GM12878 (cell line): ENCODE measurements around the gene GDI2. TPM values are rescaled to one million over a fixed set of nuclear protein-coding genes. Genes with fewer than 3 reads are reported as not detected.

Experiments used
- ATAC-seq: fragments of 200-7000 bp; cut with Tn5 transposase; 3 replicates; pipeline ENCODE4 v1.9.1; 2020; ENCODE audit warnings: mild to moderate bottlenecking, moderate library complexity
- BruUV-seq: library from RNA; stranded (reverse); fragments of 400-500 nt; replicated peaks from 2 replicates; lab custom pipeline; 2021; lab: Mats Ljungman, UMichigan
- CTCF ChIA-PET: fragments of 300-600 bp; sonication (Branson Sonifier 250); formaldehyde crosslinking; extraction: SDS; loops from one replicate; lab custom pipeline; 2021; ENCODE audit warnings: inconsistent platforms; lab: Yijun Ruan, JAX
- POLR2A ChIA-PET: fragments of 350-600 bp; formaldehyde crosslinking; extraction: SDS; loops from one replicate; lab custom pipeline; 2021; ENCODE audit warnings: inconsistent platforms; lab: Charles Lee
- RAD21 ChIA-PET: fragments of 300-600 bp; sonication (Branson Sonifier 250); formaldehyde crosslinking; loops from one replicate; lab custom pipeline; 2023; ENCODE audit warnings: antibody characterized with exemption; ENCODE audit not compliant: unreplicated experiment; lab: Charles Lee
- SMC1A ChIA-PET: fragments of 300-600 bp; sonication (Branson Sonifier 250); formaldehyde crosslinking; loops from one replicate; lab custom pipeline; 2023; ENCODE audit not compliant: unreplicated experiment, uncharacterized antibody; lab: Charles Lee
- DNase-seq: peaks from one replicate; pipeline ENCODE4 v3.0.0-alpha.2; 2011; ENCODE audit warnings: low read depth, low spot score
- FAIRE-seq: peaks from 3 replicates; lab custom pipeline; 2011; peaks lifted over from hg19 to GRCh38; lab: Jason Lieb, UNC
- H2AFZ ChIP-seq: 2 replicates; pipeline ENCODE4 v1.6.0; 2011; ENCODE audit warnings: low read depth, low read length, control low read depth; ENCODE audit not compliant: control insufficient read depth
- H3K27ac ChIP-seq: 2 replicates; pipeline ENCODE4 v1.5.1; 2011; ENCODE audit warnings: control low read depth; ENCODE audit not compliant: control insufficient read depth, insufficient read depth
- H3K27me3 ChIP-seq, 2 experiments: replicated peaks in 1 of 2; 2 replicates each; pipeline versions ENCODE4 v1.6.0 to v1.6.1; 2011; ENCODE audit warnings: low read length in 1 of 2; ENCODE audit not compliant: control insufficient read depth in 2 of 2, insufficient read depth in 2 of 2
- H3K36me3 ChIP-seq, 2 experiments: 2 replicates each; pipeline ENCODE4 v1.5.1; 2011; ENCODE audit warnings: low read length in 1 of 2; ENCODE audit not compliant: control insufficient read depth in 2 of 2, insufficient read depth in 2 of 2
- H3K4me1 ChIP-seq: 2 replicates; pipeline ENCODE4 v1.6.1; 2011; ENCODE audit warnings: mild to moderate bottlenecking, low read length, moderate library complexity, mixed read lengths; ENCODE audit not compliant: control insufficient read depth, insufficient read depth
- H3K4me2 ChIP-seq: 2 replicates; pipeline ENCODE4 v1.6.0; 2011; ENCODE audit warnings: control low read depth; ENCODE audit not compliant: control insufficient read depth, insufficient read depth
- H3K4me3 ChIP-seq: fragments of 200-600 bp; sonication (generic); 2 replicates; pipeline ENCODE4 v1.5.1; 2016
- H3K79me2 ChIP-seq: 2 replicates; pipeline ENCODE4 v1.6.0; 2011; ENCODE audit warnings: low read length; ENCODE audit not compliant: control insufficient read depth, insufficient read depth
- H3K9ac ChIP-seq: 2 replicates; pipeline ENCODE4 v1.8.0; 2011; ENCODE audit warnings: low read length, control low read depth, mixed read lengths; ENCODE audit not compliant: control insufficient read depth, insufficient read depth
- H3K9me3 ChIP-seq: replicated peaks from 3 replicates; pipeline ENCODE4 v1.5.1; 2011; ENCODE audit warnings: mild to moderate bottlenecking, low read length; ENCODE audit not compliant: control insufficient read depth, insufficient read depth
- H4K20me1 ChIP-seq: 2 replicates; pipeline ENCODE4 v1.6.0; 2011; ENCODE audit not compliant: control insufficient read depth, insufficient read depth
- BCL3 ChIP-seq: IDR thresholded peaks from 2 replicates; pipeline ENCODE4 v1.6.1; 2011; ENCODE audit warnings: borderline replicate concordance, low read depth, mild to moderate bottlenecking, moderate library complexity, low read length; ENCODE audit not compliant: insufficient read depth, poor library complexity, severe bottlenecking
- BHLHE40 ChIP-seq, 2 experiments: fragments of 450-650 bp in 1 of 2; IDR thresholded peaks; 2 replicates each; pipeline ENCODE4 v1.6.1; 2011 to 2017; ENCODE audit warnings: low read depth in 2 of 2, borderline replicate concordance in 1 of 2, improper control_type of control experiment in 1 of 2, low read length in 1 of 2, mild to moderate bottlenecking in 1 of 2
- CEBPB ChIP-seq, 2 experiments: fragments of 150-350 bp in 1 of 2; IDR thresholded peaks; 2 replicates each; pipeline ENCODE4 v1.6.1; 2012 to 2014; ENCODE audit warnings: low read depth in 2 of 2, low read length in 2 of 2, borderline replicate concordance in 1 of 2, inconsistent platforms in 1 of 2
- HSF1 ChIP-seq: fragments of 150-350 bp; IDR thresholded peaks from 2 replicates; pipeline ENCODE4 v1.6.1; 2014; ENCODE audit warnings: mild to moderate bottlenecking, low read depth, low read length
- SIN3A ChIP-seq: IDR thresholded peaks from 2 replicates; pipeline ENCODE4 v1.6.1; 2012; ENCODE audit warnings: low read depth, low read length, improper control_type of control experiment
- SMAD1 ChIP-seq: fragments of 450-650 bp; IDR thresholded peaks from 2 replicates; pipeline ENCODE4 v1.6.1; 2018; ENCODE audit warnings: mild to moderate bottlenecking, low read depth; ENCODE audit not compliant: partially characterized antibody
- USF1 ChIP-seq: IDR thresholded peaks from 2 replicates; pipeline ENCODE4 v1.6.1; 2011; ENCODE audit warnings: borderline replicate concordance, low read depth, mild to moderate bottlenecking, moderate library complexity, mixed read lengths, low read length; ENCODE audit not compliant: insufficient read depth; ENCODE audit errors: extremely low read length
- ZBTB4 ChIP-seq: fragments of 450-650 bp; formaldehyde crosslinking; IDR thresholded peaks from 2 replicates; pipeline ENCODE4 v1.4.0; 2022; ENCODE audit warnings: mild to moderate bottlenecking, moderate library complexity
- ZBTB40 ChIP-seq: fragments of 450-650 bp; IDR thresholded peaks from 2 replicates; pipeline ENCODE4 v1.6.1; 2016; ENCODE audit warnings: mild to moderate bottlenecking, moderate library complexity, borderline replicate concordance
- ZNF274 ChIP-seq: IDR thresholded peaks from one replicate; pipeline ENCODE4 v1.8.0; 2011; ENCODE audit not compliant: insufficient read length, insufficient read depth
- ZSCAN29 ChIP-seq: fragments of 450-650 bp; IDR thresholded peaks from 2 replicates; pipeline ENCODE4 v1.6.1; 2017; ENCODE audit warnings: mild to moderate bottlenecking, moderate library complexity
- WGBS: methylation state at CpG from one replicate; pipeline ENCODE4 v1.1.6; 2016; ENCODE audit warnings: low lambda C conversion rate; ENCODE audit not compliant: insufficient replicate concordance, insufficient coverage; ENCODE audit errors: missing lambda C conversion rate; 5-methylcytosine and 5-hydroxymethylcytosine counted together
- in situ Hi-C: fragments of 300-500 bp; cut with MboI; formaldehyde crosslinking; loops from 9 replicates; pipeline ENCODE4 v1.14.3; 2018; ENCODE audit warnings: mixed read lengths
- intact Hi-C: fragments of 100-400 bp; cut with micrococcal nuclease; formaldehyde crosslinking; loops from one replicate; pipeline ENCODE4 v1.14.2; 2022; ENCODE audit not compliant: unreplicated experiment
- polyA plus RNA-seq, 11 experiments: library from polyadenylated mRNA; depleted of rRNA in 4 of 11; unstranded in 6 of 11; stranded (reverse) in 5 of 11; fragments of >200 nt; fragmentation: Nextera tagmentation in 4 of 11; fragmentation: Illumina TruSeq in 1 of 11; extraction: Ambion mirVana in 4 of 11; extraction: Trizol in 1 of 11; gene quantifications; 1 replicate in 1 of 11; 2 replicates in 10 of 11; pipeline versions ENCODE4 v1.2.1 to v1.2.3, GENCODE V29; 2011 to 2016; ENCODE audit warnings: inconsistent platforms in 2 of 11, missing spikeins in 2 of 11, low read depth in 1 of 11
- total RNA-seq, 4 experiments: library from RNA; depleted of rRNA in 3 of 4; stranded (reverse); fragments of >200 nt in 3 of 4; fragmentation: Illumina TruSeq in 1 of 4; extraction: Trizol in 1 of 4; gene quantifications; 2 replicates each; pipeline versions ENCODE4 v1.2.1 to v1.2.3, GENCODE V29; 2013 to 2021

Gene GDI2
- total and polyA plus RNA-seq, 10 of the 15 experiments (the other 5 are each of a cell fraction or from before 2014, with no cell fraction given) = 261 to 395 (median 276) TPM

- Histone ChIP-seq H3K36me3 (peaks cover 12 to 25% of the 10 kb centered on the region in 2 experiments), H3K4me3 (no peak overlapping the region), H2AFZ (no peak overlapping the region), H3K9me3 (no peaks in the 10 kb centered on the region), H3K79me2 (no peaks in the 10 kb centered on the region), H3K4me1 (no peaks in the 10 kb centered on the region), H3K4me2 (no peak overlapping the region), H3K9ac (no peak overlapping the region), H3K27ac (no peak overlapping the region), H4K20me1 (no peaks in the 10 kb centered on the region), H3K27me3 (no peaks in the 10 kb centered on the region)
- ChIA-PET POLR2A (interaction anchor here (0.7 kb wide), 1 partner anchor 41 kb away, joined by 9 read pairs; no protein-coding TSS in a partner anchor), CTCF (interaction anchor here (0.9 to 1.6 kb wide), 2 partner anchors 16 to 27 kb away, joined by 3 to 4 read pairs; no protein-coding TSS in a partner anchor), RAD21 (interaction anchor here (1.4 kb wide), 1 partner anchor 9 kb away, joined by 3 read pairs; no protein-coding TSS in a partner anchor), SMC1A (interaction anchor here (0.9 to 1.8 kb wide), 7 partner anchors 9 to 241 kb away, joined by 3 to 7 read pairs (median 4); no protein-coding TSS in a partner anchor)
- in situ Hi-C loops = no loop called here
- 100% methylated on average over 1 of the region's 1 CpG for WGBS
- intact Hi-C loops = no loop called here
- BruUV-seq = no TSS peak
- ATAC-seq = no peak
- no peak for FAIRE-seq
- DNase-seq = no peak
- TF ChIP-seq SIN3A = no peak
- TF ChIP-seq ZNF274 = no peak
- TF ChIP-seq SMAD1 = no peak
- TF ChIP-seq ZBTB4 (CRISPR knock-in tag) = no peak
- no peak for TF ChIP-seq USF1
- no peak for TF ChIP-seq BHLHE40 (IDR thresholded peaks at IDR 0.05; ENCODE audit: borderline replicate concordance in 1 of 2, low read depth in 2 of 2, low read length in 1 of 2)
- TF ChIP-seq BCL3 = no peak
- TF ChIP-seq ZBTB40 = no peak
- no peak for TF ChIP-seq HSF1
- no peak for TF ChIP-seq ZSCAN29
- no peak for TF ChIP-seq CEBPB (IDR thresholded peaks at IDR 0.05; ENCODE audit: borderline replicate concordance in 1 of 2, low read depth in 2 of 2, low read length in 2 of 2)
Observed at GRCh38 chr10:5735119-5735518, 78.1 kb downstream of the GDI2 start.
